ENCODE measurements around the gene FCRL4. TPM values are rescaled to one million over a fixed set of nuclear protein-coding genes. Genes with fewer than 3 reads are reported as not detected.
"Not testable (repeated sequence)": the region's sequence is repeated elsewhere in the genome, so short reads cannot be mapped to it uniquely, and the experiment has no call there.

FCRL4 gene
- polyA plus RNA-seq, 1 donor, result 0.07 TPM

GRCh38 chr1:157558119-157558518, 39.8 kb downstream of the FCRL4 start:
- no peak for DNase-seq
- H3K27ac ChIP-seq (ENCODE audit: low read length), result no peak overlapping the region
- 83% methylated on average over 2 of the region's 2 CpGs for WGBS (ENCODE audit: insufficient coverage, low lambda C conversion rate)
- no peaks in the 10 kb centered on the region for H3K4me1 ChIP-seq (ENCODE audit: control insufficient read depth, insufficient read depth, low read length)
- H3K36me3 ChIP-seq (ENCODE audit: control insufficient read depth, insufficient read depth, low read length), result no peaks in the 10 kb centered on the region
- H3K9me3 ChIP-seq (ENCODE audit: control insufficient read depth, low read depth, low read length), result no peaks in the 10 kb centered on the region
- H3K27me3 ChIP-seq (ENCODE audit: control insufficient read depth, insufficient read depth, low read length), result no peaks in the 10 kb centered on the region
- no peak overlapping the region for H3K4me3 ChIP-seq (ENCODE audit: low read length)

- no peak for DNase-seq
- Histone ChIP-seq H3K9me3 (ENCODE audit: control insufficient read depth, low read depth, low read length) (no peaks in the 10 kb centered on the region), H3K36me3 (ENCODE audit: control insufficient read depth, insufficient read depth, low read length) (no peaks in the 10 kb centered on the region), H3K4me1 (ENCODE audit: control insufficient read depth, insufficient read depth, low read length) (no peaks in the 10 kb centered on the region), H3K4me3 (ENCODE audit: low read length) (no peak within 1 kb of the TSS), H3K27me3 (ENCODE audit: control insufficient read depth, insufficient read depth, low read length) (no peaks in the 10 kb centered on the region), H3K27ac (ENCODE audit: low read length) (no peak within 1 kb of the TSS)
- WGBS (ENCODE audit: insufficient coverage, low lambda C conversion rate), result 82% methylated on average over 5 of the region's 10 CpGs
These were observed 45.9 kb downstream of the FCRL4 start, which contains the start of gene FCRL5 for GRCh38 chr1:157551694-157552693. Gene FCRL5 (minus strand): TSS chr1:157552515. CDS start chr1:157552362, 153 bp downstream.

- H3K27ac ChIP-seq (ENCODE audit: low read length); DNase-seq; H3K4me1 ChIP-seq (ENCODE audit: control insufficient read depth, insufficient read depth, low read length); H3K4me3 ChIP-seq (ENCODE audit: low read length); H3K36me3 ChIP-seq (ENCODE audit: control insufficient read depth, insufficient read depth, low read length); H3K27me3 ChIP-seq (ENCODE audit: control insufficient read depth, insufficient read depth, low read length); H3K9me3 ChIP-seq (ENCODE audit: control insufficient read depth, low read depth, low read length): not testable (repeated sequence)
- no CpG with 5 or more reads among the region's 1 CpG for WGBS (ENCODE audit: insufficient coverage, low lambda C conversion rate)
These were observed 49.8 kb downstream of the FCRL4 start for GRCh38 chr1:157548081-157548480.

GRCh38 chr1:157542676-157543075, 55.2 kb downstream of the FCRL4 start:
- no peak for DNase-seq
- H3K36me3 ChIP-seq (ENCODE audit: control insufficient read depth, insufficient read depth, low read length), result no peaks in the 10 kb centered on the region
- no peaks in the 10 kb centered on the region for H3K27me3 ChIP-seq (ENCODE audit: control insufficient read depth, insufficient read depth, low read length)
- no peak overlapping the region for H3K4me3 ChIP-seq (ENCODE audit: low read length)
- no peaks in the 10 kb centered on the region for H3K4me1 ChIP-seq (ENCODE audit: control insufficient read depth, insufficient read depth, low read length)
- WGBS (ENCODE audit: insufficient coverage, low lambda C conversion rate), result no CpG with 5 or more reads among the region's 6 CpGs
- no peak overlapping the region for H3K27ac ChIP-seq (ENCODE audit: low read length)
- H3K9me3 ChIP-seq (ENCODE audit: control insufficient read depth, low read depth, low read length), result no peaks in the 10 kb centered on the region

- no peaks in the 10 kb centered on the region for H3K27me3 ChIP-seq (ENCODE audit: control insufficient read depth, insufficient read depth, low read length)
- H3K27ac ChIP-seq (ENCODE audit: low read length), result no peak overlapping the region
- H3K4me1 ChIP-seq (ENCODE audit: control insufficient read depth, insufficient read depth, low read length), result no peaks in the 10 kb centered on the region
- H3K4me3 ChIP-seq (ENCODE audit: low read length), result no peak overlapping the region
- no peak for DNase-seq
- no peaks in the 10 kb centered on the region for H3K36me3 ChIP-seq (ENCODE audit: control insufficient read depth, insufficient read depth, low read length)
- WGBS (ENCODE audit: insufficient coverage, low lambda C conversion rate), result no CpG with 5 or more reads among the region's 3 CpGs
- no peaks in the 10 kb centered on the region for H3K9me3 ChIP-seq (ENCODE audit: control insufficient read depth, low read depth, low read length)
These were observed 57.0 kb downstream of the FCRL4 start for GRCh38 chr1:157540852-157541251.

- no peaks in the 10 kb centered on the region for H3K36me3 ChIP-seq (ENCODE audit: control insufficient read depth, insufficient read depth, low read length)
- no peak for DNase-seq
These were observed 57.6 kb downstream of the FCRL4 start for GRCh38 chr1:157540160-157540748.

GRCh38 chr1:157539568-157539967, 58.3 kb downstream of the FCRL4 start:
- Histone ChIP-seq H3K9me3 (ENCODE audit: control insufficient read depth, low read depth, low read length) (no peaks in the 10 kb centered on the region), H3K36me3 (ENCODE audit: control insufficient read depth, insufficient read depth, low read length) (no peaks in the 10 kb centered on the region), H3K27ac (ENCODE audit: low read length) (no peak overlapping the region), H3K4me1 (ENCODE audit: control insufficient read depth, insufficient read depth, low read length) (no peaks in the 10 kb centered on the region), H3K4me3 (ENCODE audit: low read length) (no peak overlapping the region), H3K27me3 (ENCODE audit: control insufficient read depth, insufficient read depth, low read length) (peaks cover 2% of the 10 kb centered on the region)
- no peak for DNase-seq

More at GRCh38 chr1:157540160-157540748, 57.6 kb downstream of the FCRL4 start:
- no peaks in the 10 kb centered on the region for H3K4me1 ChIP-seq (ENCODE audit: control insufficient read depth, insufficient read depth, low read length)
- H3K9me3 ChIP-seq (ENCODE audit: control insufficient read depth, low read depth, low read length), result no peaks in the 10 kb centered on the region
- no peak overlapping the region for H3K27ac ChIP-seq (ENCODE audit: low read length)
- no peak overlapping the region for H3K4me3 ChIP-seq (ENCODE audit: low read length)
- no peaks in the 10 kb centered on the region for H3K27me3 ChIP-seq (ENCODE audit: control insufficient read depth, insufficient read depth, low read length)
- WGBS (ENCODE audit: insufficient coverage, low lambda C conversion rate), result 35% methylated on average over 2 of the region's 2 CpGs

- DNase-seq, result no peak
- no peak overlapping the region for H3K27ac ChIP-seq (ENCODE audit: low read length)
- no CpG with 5 or more reads among the region's 3 CpGs for WGBS (ENCODE audit: insufficient coverage, low lambda C conversion rate)
- H3K4me3 ChIP-seq (ENCODE audit: low read length), result no peak overlapping the region
- H3K36me3 ChIP-seq (ENCODE audit: control insufficient read depth, insufficient read depth, low read length), result no peaks in the 10 kb centered on the region
- H3K27me3 ChIP-seq (ENCODE audit: control insufficient read depth, insufficient read depth, low read length), result peaks cover 2% of the 10 kb centered on the region
- no peaks in the 10 kb centered on the region for H3K4me1 ChIP-seq (ENCODE audit: control insufficient read depth, insufficient read depth, low read length)
- no peaks in the 10 kb centered on the region for H3K9me3 ChIP-seq (ENCODE audit: control insufficient read depth, low read depth, low read length)
These were observed 65.3 kb downstream of the FCRL4 start for GRCh38 chr1:157532569-157532968.

GRCh38 chr1:157523774-157524493, 74.0 kb downstream of the FCRL4 start:
- Histone ChIP-seq H3K9me3 (ENCODE audit: control insufficient read depth, low read depth, low read length) (no peaks in the 10 kb centered on the region), H3K4me1 (ENCODE audit: control insufficient read depth, insufficient read depth, low read length) (peaks cover 15% of the 10 kb centered on the region), H3K36me3 (ENCODE audit: control insufficient read depth, insufficient read depth, low read length) (no peaks in the 10 kb centered on the region), H3K27me3 (ENCODE audit: control insufficient read depth, insufficient read depth, low read length) (no peaks in the 10 kb centered on the region), H3K27ac (ENCODE audit: low read length) (no peak overlapping the region), H3K4me3 (ENCODE audit: low read length) (no peak overlapping the region)
- 86% methylated on average over 2 of the region's 5 CpGs for WGBS (ENCODE audit: insufficient coverage, low lambda C conversion rate)
- no peak for DNase-seq
